Measurements from ENCODE around the gene TRIM54.

- TF ChIP-seq POLR2A (IDR thresholded peaks at IDR 0.05; ENCODE audit: borderline replicate concordance, extremely low read depth, insufficient read depth, insufficient read length) (no peak), TCF7L2 (IDR thresholded peaks at IDR 0.05; ENCODE audit: borderline replicate concordance, extremely low read depth, insufficient read depth, insufficient read length) (no peak), POLR2AphosphoS5 (IDR thresholded peaks at IDR 0.05; ENCODE audit: low read depth, low read length) (no peak), EZH2 (IDR thresholded peaks at IDR 0.05) (no peak), RAD21 (IDR thresholded peaks at IDR 0.05; ENCODE audit: low read depth) (no peak), JUND (IDR thresholded peaks at IDR 0.05) (no peak), ZNF274 (IDR thresholded peaks at IDR 0.05; ENCODE audit: low read depth, low read length) (no peak)
- TF ChIP-seq, protein P1, sequence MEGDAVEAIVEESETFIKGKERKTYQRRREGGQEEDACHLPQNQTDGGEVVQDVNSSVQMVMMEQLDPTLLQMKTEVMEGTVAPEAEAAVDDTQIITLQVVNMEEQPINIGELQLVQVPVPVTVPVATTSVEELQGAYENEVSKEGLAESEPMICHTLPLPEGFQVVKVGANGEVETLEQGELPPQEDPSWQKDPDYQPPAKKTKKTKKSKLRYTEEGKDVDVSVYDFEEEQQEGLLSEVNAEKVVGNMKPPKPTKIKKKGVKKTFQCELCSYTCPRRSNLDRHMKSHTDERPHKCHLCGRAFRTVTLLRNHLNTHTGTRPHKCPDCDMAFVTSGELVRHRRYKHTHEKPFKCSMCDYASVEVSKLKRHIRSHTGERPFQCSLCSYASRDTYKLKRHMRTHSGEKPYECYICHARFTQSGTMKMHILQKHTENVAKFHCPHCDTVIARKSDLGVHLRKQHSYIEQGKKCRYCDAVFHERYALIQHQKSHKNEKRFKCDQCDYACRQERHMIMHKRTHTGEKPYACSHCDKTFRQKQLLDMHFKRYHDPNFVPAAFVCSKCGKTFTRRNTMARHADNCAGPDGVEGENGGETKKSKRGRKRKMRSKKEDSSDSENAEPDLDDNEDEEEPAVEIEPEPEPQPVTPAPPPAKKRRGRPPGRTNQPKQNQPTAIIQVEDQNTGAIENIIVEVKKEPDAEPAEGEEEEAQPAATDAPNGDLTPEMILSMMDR (IDR thresholded peaks at IDR 0.05 in 2 of 3, conservative IDR thresholded peaks at IDR 0.05 in 1 of 3; ENCODE audit: borderline replicate concordance in 1 of 3, insufficient read depth in 1 of 3, low read depth in 2 of 3, low read length in 2 of 3), result no peak
- TF ChIP-seq, protein P2, sequence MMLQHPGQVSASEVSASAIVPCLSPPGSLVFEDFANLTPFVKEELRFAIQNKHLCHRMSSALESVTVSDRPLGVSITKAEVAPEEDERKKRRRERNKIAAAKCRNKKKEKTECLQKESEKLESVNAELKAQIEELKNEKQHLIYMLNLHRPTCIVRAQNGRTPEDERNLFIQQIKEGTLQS (IDR thresholded peaks at IDR 0.05), result no peak
Measured at GRCh38 chr2:27240406-27240805, 41.8 kb upstream of the TRIM54 start.

Data from HCT116 (cell line).